ENCODE results near the gene HEXIM2. TPM values are rescaled to one million over a fixed set of nuclear protein-coding genes. Genes with fewer than 3 reads are reported as not detected.

HEXIM2 gene
- total and polyA plus RNA-seq, 2 of the 13 experiments (the other 11 are each of a cell fraction or from before 2014, with no cell fraction given) = 27.1 to 32.4 TPM

- TF ChIP-seq ZMAT3 (CRISPR knock-in tag; conservative IDR thresholded peaks at IDR 0.05) (no peak), WIZ (CRISPR knock-in tag; IDR thresholded peaks at IDR 0.05) (no peak), NR2F1 (CRISPR knock-in tag; IDR thresholded peaks at IDR 0.05) (peak; percentile 83 to 90), AHR (CRISPR knock-in tag; IDR thresholded peaks at IDR 0.05) (no peak), HNRNPH1 (optimal IDR thresholded peaks at IDR 0.05; ENCODE audit: low read depth, low read length) (no peak), HMG20B (CRISPR knock-in tag; conservative IDR thresholded peaks at IDR 0.05) (no peak), MLXIP (CRISPR knock-in tag; IDR thresholded peaks at IDR 0.05; ENCODE audit: borderline replicate concordance) (no peak), SMC3 (IDR thresholded peaks at IDR 0.05; ENCODE audit: low read length) (no peak; the same call in 1 of the 2 replicates), ARNTL (CRISPR knock-in tag; IDR thresholded peaks at IDR 0.05) (no peak), ZNF530 (CRISPR knock-in tag; IDR thresholded peaks at IDR 0.05; ENCODE audit: low read depth) (no peak), NR0B2 (CRISPR knock-in tag; IDR thresholded peaks at IDR 0.05) (no peak), ZBTB34 (CRISPR knock-in tag; IDR thresholded peaks at IDR 0.05) (no peak), ZFP41 (CRISPR knock-in tag; IDR thresholded peaks at IDR 0.05; ENCODE audit: borderline replicate concordance) (no peak), ZSCAN25 (CRISPR knock-in tag; IDR thresholded peaks at IDR 0.05) (no peak), EHMT2 (IDR thresholded peaks at IDR 0.05; ENCODE audit: borderline replicate concordance, low read depth, low read length) (no peak), AHDC1 (CRISPR knock-in tag; IDR thresholded peaks at IDR 0.05; ENCODE audit: borderline replicate concordance) (no peak), SMARCC2 (IDR thresholded peaks at IDR 0.05) (no peak), ONECUT2 (CRISPR knock-in tag; IDR thresholded peaks at IDR 0.05) (no peak), ZNF10 (CRISPR knock-in tag; IDR thresholded peaks at IDR 0.05; ENCODE audit: borderline replicate concordance, low read depth) (no peak), KDM6A (CRISPR knock-in tag; IDR thresholded peaks at IDR 0.05; ENCODE audit: low read depth) (0 out of 2 replicates have a peak, but pooled peaks have one; percentile 43)
Measured at GRCh38 chr17:45123076-45123770, 38.5 kb upstream of the HEXIM2 start (continued).
